ENCODE measurements around the gene SCN9A.

SCN9A gene

DNA sequence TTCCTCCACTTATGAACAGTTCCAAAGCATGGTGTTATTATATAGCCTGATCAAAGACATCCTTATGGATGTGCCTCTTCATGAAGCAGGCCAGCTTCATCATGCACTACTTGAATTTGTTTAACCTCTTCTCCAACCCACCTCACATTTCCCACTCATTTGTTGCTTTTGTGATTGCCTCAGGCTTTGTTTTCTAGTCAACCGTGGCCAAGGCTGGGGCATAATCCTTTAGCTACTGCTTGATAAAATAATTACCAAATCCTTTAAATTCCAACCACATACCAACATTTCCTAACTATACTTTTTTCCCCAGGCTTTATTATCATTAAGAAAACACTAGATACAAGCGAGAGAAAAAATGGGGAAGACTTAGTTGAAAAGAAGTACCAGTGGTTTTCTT is 208.3 kb downstream of the SCN9A start:
- TF ChIP-seq, protein P1, sequence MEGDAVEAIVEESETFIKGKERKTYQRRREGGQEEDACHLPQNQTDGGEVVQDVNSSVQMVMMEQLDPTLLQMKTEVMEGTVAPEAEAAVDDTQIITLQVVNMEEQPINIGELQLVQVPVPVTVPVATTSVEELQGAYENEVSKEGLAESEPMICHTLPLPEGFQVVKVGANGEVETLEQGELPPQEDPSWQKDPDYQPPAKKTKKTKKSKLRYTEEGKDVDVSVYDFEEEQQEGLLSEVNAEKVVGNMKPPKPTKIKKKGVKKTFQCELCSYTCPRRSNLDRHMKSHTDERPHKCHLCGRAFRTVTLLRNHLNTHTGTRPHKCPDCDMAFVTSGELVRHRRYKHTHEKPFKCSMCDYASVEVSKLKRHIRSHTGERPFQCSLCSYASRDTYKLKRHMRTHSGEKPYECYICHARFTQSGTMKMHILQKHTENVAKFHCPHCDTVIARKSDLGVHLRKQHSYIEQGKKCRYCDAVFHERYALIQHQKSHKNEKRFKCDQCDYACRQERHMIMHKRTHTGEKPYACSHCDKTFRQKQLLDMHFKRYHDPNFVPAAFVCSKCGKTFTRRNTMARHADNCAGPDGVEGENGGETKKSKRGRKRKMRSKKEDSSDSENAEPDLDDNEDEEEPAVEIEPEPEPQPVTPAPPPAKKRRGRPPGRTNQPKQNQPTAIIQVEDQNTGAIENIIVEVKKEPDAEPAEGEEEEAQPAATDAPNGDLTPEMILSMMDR (conservative IDR thresholded peaks at IDR 0.05; ENCODE audit: low read length) = no peak
- DNase-seq (ENCODE audit: low read depth) = no peak
- H3K4me3 ChIP-seq (ENCODE audit: low read length) = no peak overlapping the region

DNA sequence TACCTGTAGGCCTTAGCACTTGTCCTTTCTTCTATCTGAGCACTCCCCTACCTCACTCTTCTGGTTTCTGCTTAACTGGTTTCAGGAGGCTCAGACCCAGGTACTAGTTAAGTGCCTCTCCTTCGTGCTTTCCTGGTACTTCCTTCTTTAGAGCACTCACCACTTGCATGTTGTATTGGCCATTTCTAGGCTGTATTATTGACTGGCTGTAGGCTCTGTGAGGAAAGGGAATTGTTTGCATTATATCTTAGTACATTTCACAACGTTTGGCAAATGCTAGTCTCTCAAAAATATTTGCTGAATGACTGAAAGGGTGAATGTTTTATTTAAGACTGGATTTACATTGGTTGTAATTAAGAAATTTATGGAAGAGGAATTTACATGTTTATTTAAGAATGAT is 212.0 kb downstream of the SCN9A start:
- DNase-seq (ENCODE audit: low read depth) = no peak
- no peak overlapping the region for H3K4me3 ChIP-seq (ENCODE audit: low read length)
- TF ChIP-seq, protein P1 (conservative IDR thresholded peaks at IDR 0.05; ENCODE audit: low read length) = no peak

GRCh38 chr2:166158546-166158945 is 217.2 kb downstream of the SCN9A start:
- peak; percentile 62 for DNase-seq (ENCODE audit: low read depth)
- TF ChIP-seq, protein P1 (conservative IDR thresholded peaks at IDR 0.05; ENCODE audit: low read length) = no peak
- H3K4me3 ChIP-seq (ENCODE audit: low read length) = no peak overlapping the region

- no peak for DNase-seq (ENCODE audit: low read depth)
- H3K4me3 ChIP-seq (ENCODE audit: low read length) = no peak overlapping the region
- TF ChIP-seq, protein P1 (conservative IDR thresholded peaks at IDR 0.05; ENCODE audit: low read length) = no peak
Measured at GRCh38 chr2:166157578-166157977, 218.2 kb downstream of the SCN9A start.

GRCh38 chr2:166156985-166157490 is 218.7 kb downstream of the SCN9A start:
- no peak for DNase-seq (ENCODE audit: low read depth)
- no peak overlapping the region for H3K4me3 ChIP-seq (ENCODE audit: low read length)
- TF ChIP-seq, protein P1 (conservative IDR thresholded peaks at IDR 0.05; ENCODE audit: low read length) = no peak

- DNase-seq (ENCODE audit: low read depth) = no peak
- H3K4me3 ChIP-seq (ENCODE audit: low read length) = no peak overlapping the region
- TF ChIP-seq, protein P1 (conservative IDR thresholded peaks at IDR 0.05; ENCODE audit: low read length) = no peak
Measured at GRCh38 chr2:166155589-166155988, 220.2 kb downstream of the SCN9A start.

GRCh38 chr2:166154685-166155338 is 220.9 kb downstream of the SCN9A start:
- no peak overlapping the region for H3K4me3 ChIP-seq (ENCODE audit: low read length)
- TF ChIP-seq, protein P1 (conservative IDR thresholded peaks at IDR 0.05; ENCODE audit: low read length) = no peak
- DNase-seq (ENCODE audit: low read depth) = no peak

All from AG10803 (cell line).